Activated CD4-positive, alpha-beta T cell treated with anti-CD3 and anti-CD28 coated beads, Interleukin-2, Interleukin-6, amounts not matched to agents 100 ng/mL and 50 ng/mL, durations not matched to agents 16 hours and 8 hours (primary cell): Measurements from ENCODE around the gene A4GALT.
"Not testable (repeated sequence)": the region's sequence is repeated elsewhere in the genome, so short reads cannot be mapped to it uniquely, and the experiment has no call there.

Experiments used
- DNase-seq: peaks from one replicate; pipeline ENCODE4 v3.0.0-alpha.2; 2020

Gene A4GALT, protein sequence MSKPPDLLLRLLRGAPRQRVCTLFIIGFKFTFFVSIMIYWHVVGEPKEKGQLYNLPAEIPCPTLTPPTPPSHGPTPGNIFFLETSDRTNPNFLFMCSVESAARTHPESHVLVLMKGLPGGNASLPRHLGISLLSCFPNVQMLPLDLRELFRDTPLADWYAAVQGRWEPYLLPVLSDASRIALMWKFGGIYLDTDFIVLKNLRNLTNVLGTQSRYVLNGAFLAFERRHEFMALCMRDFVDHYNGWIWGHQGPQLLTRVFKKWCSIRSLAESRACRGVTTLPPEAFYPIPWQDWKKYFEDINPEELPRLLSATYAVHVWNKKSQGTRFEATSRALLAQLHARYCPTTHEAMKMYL

GRCh38 chr22:42720263-42721044 lies at the start of gene A4GALT:
A4GALT (minus strand) TSS chr22:42720870; CDS start chr22:42693951, 26,919 bp downstream.
- no peak for DNase-seq

- DNase-seq: no peak
These were observed 49.7 kb upstream of the A4GALT start for GRCh38 chr22:42770448-42770726.

GRCh38 chr22:42769574-42770447 lies 49.1 kb upstream of the A4GALT start:
- DNase-seq: no peak

DNA sequence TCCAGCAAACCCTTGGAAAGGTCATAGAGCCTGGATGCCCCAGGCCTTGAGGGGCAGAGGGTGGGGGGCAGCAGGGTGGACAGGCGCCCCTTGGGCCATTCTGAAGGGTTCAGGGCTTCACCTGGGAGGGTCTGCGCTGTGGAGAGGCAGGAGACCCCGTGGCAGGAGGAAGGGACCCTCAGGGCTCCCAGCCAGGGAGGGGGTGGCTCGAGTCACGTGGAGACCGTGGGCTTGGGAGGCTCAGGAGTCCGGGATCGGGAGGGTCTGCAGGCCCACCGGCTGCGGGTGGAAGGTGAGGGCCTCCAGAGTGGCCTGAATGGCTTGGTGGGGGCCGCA lies 48.5 kb upstream of the A4GALT start:
- DNase-seq: no peak

GRCh38 chr22:42768385-42769035 lies 47.8 kb upstream of the A4GALT start:
- DNase-seq: no peak

GRCh38 chr22:42766860-42767259 lies 46.2 kb upstream of the A4GALT start:
- DNase-seq: no peak

- DNase-seq: no peak
These were observed 44.3 kb upstream of the A4GALT start for GRCh38 chr22:42764895-42765363.

GRCh38 chr22:42763965-42764480 lies 43.4 kb upstream of the A4GALT start:
- no peak for DNase-seq

- DNase-seq: no peak
These were observed 40.3 kb upstream of the A4GALT start for GRCh38 chr22:42760806-42761565.

- no peak for DNase-seq
These were observed 38.4 kb upstream of the A4GALT start for GRCh38 chr22:42758931-42759629.

- not testable (repeated sequence) for DNase-seq
These were observed 34.9 kb upstream of the A4GALT start for GRCh38 chr22:42755553-42755952.

GRCh38 chr22:42755121-42755520 lies 34.5 kb upstream of the A4GALT start:
- not testable (repeated sequence) for DNase-seq

DNA sequence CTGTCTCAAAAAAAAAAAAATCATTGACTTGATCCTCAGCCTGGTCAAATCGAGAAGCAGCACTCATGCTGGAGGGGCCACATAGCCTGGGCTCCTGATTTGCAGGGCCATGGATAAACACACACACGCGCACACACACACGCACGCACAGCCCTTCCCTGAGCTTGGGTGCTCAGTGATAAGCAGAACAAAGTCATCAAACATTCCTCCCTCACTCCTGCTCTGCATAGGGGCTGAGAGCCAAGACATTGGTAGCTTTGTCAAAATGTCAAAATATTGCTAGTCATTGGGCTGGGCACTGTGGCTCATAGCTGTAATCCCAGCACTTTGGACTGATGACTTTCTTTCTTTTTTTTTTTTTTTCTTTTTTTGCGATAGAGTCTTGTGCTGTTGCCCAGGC lies 34.0 kb upstream of the A4GALT start:
- DNase-seq: no peak

DNA sequence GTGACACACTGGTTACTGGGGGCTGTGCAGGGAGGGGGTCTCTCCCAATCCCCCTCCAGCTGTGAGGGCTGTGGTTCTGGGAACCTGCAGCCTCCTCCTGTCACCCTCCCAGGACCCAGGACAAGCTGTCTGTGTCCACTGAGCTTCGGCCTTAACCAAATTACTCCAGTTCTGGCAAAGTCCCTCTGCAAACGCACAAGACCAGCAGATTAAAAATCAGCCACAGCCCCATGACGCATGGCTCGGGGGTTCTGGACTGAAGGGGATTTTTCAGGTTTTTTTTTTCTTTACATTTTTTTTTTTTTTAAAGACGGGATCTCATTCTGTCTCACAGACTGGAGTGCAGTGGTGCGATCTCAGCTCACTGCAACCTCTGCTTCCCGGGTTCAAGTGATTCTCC lies 32.2 kb upstream of the A4GALT start:
- DNase-seq: no peak

- no peak for DNase-seq
These were observed 31.6 kb upstream of the A4GALT start for GRCh38 chr22:42752230-42752746.

GRCh38 chr22:42750421-42750820 lies 29.8 kb upstream of the A4GALT start:
- not testable (repeated sequence) for DNase-seq

GRCh38 chr22:42747701-42748513 lies 27.2 kb upstream of the A4GALT start:
- no peak for DNase-seq

- DNase-seq: no peak
These were observed 24.4 kb upstream of the A4GALT start for GRCh38 chr22:42745118-42745517.

DNA sequence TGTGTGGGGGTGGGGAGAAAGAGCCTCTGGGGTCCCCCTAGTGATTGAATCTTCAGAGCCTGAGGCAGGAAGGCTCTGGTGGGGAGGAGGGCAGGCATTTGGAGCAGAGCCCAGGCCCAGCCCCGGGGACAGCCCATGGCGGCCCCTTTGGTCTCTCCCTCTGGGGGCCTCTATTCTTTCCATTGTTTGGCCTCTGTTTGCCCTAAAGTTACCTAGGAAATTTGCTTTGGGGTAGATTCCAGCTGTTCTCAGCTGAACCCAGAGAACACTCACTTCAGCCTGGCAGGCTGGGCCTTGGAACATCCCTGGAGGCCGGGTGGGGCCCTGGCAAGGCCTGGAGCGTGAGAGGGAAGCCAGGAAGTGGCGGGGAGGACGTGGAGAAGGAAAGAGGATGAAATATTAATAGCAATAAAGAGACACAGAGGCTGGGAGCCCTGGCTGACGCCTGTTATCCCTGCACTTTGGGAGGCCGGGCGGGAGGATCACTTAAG lies 22.9 kb upstream of the A4GALT start:
- no peak for DNase-seq

DNA sequence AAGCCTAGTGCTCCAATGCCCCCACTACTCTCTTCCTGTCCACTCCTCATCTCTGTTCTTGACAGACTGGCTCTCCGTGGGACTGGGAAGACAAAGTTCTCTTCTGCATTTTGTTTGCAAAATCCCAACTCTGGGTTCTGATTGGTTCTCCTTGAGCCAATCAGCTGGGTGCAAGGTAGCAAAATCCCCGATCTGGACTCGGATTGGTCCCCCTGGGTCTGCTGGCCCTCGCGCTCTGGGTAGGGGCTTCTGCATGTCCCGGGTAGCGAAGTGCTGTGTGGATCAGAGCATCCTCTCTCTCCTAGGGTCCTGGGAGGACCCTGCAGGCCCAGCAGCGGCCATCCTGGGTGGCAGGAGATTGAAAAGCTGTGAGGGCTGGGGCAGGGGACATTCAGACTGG lies 22.3 kb upstream of the A4GALT start:
- DNase-seq: no peak
